ENCODE data around the gene NEB. TPM values are rescaled to one million over a fixed set of nuclear protein-coding genes. Genes with fewer than 3 reads are reported as not detected.

Gene NEB
- total and polyA plus RNA-seq, 2 donors (not counting 1 experiment from before 2014, with no cell fraction given) = 3.6 to 4.6 TPM

GRCh38 chr2:151776367-151776766 lies 42.1 kb upstream of the NEB start:
- CTCF ChIA-PET = interaction anchor here (1.2 to 2.5 kb wide), 2 partner anchors 11 to 30 kb away, joined by 3 to 9 read pairs; no protein-coding TSS in a partner anchor
- H3K4me1 Mint-ChIP-seq = peaks cover 52% of the 10 kb centered on the region

More at GRCh38 chr2:151776367-151776766, 42.1 kb upstream of the NEB start:
- Mint-ChIP-seq H3K27me3 (no peaks in the 10 kb centered on the region), H3K9me3 (ENCODE audit: insufficient read depth) (no peaks in the 10 kb centered on the region), H3K27ac (peak overlapping the region; percentile 93), H3K4me3 (no peak overlapping the region)
- Histone ChIP-seq H3K9ac (ENCODE audit: low read length) (no peak overlapping the region), H3K4me1 (ENCODE audit: control insufficient read depth in 2 of 2, insufficient read depth in 2 of 2, low read length in 2 of 2) (peaks cover 32 to 35% of the 10 kb centered on the region in 2 donors), H3K27me3 (replicated peaks in 1 of 4; ENCODE audit: control extremely low read depth in 1 of 4, control insufficient read depth in 3 of 4, insufficient read depth in 4 of 4, low read length in 3 of 4) (no peaks in the 10 kb centered on the region), H3K4me2 (replicated peaks; ENCODE audit: low read depth, low read length, poor library complexity, severe bottlenecking) (no peak overlapping the region), H3K9me3 (ENCODE audit: control extremely low read depth in 1 of 3, control insufficient read depth in 2 of 3, insufficient read depth in 1 of 3, low read length in 2 of 3) (peaks cover 0 to 9% (median 3%) of the 10 kb centered on the region in 3 donors), H3K4me3 (ENCODE audit: control extremely low read depth in 1 of 5, extremely low read depth in 1 of 5, insufficient read depth in 1 of 5, low read depth in 2 of 5, low read length in 4 of 5) (no peak overlapping the region), H3K36me3 (replicated peaks in 1 of 2; ENCODE audit: control extremely low read depth in 1 of 2, control insufficient read depth in 1 of 2, extremely low read depth in 1 of 2, insufficient read depth in 2 of 2, low read length in 1 of 2) (peaks cover 0 to 3% of the 10 kb centered on the region in 2 experiments), H2AFZ (ENCODE audit: insufficient read depth, low read depth, low read length, poor library complexity, severe bottlenecking) (no peak overlapping the region), H4K20me1 (ENCODE audit: control insufficient read depth, insufficient read depth, low read length, poor library complexity, severe bottlenecking) (no peaks in the 10 kb centered on the region), H3K27ac (ENCODE audit: low read length in 2 of 2) (peak overlapping the region in 1 of 2 donors; percentile 70), H3K79me2 (ENCODE audit: control insufficient read depth, insufficient read depth, low read length) (no peaks in the 10 kb centered on the region)
- intact Hi-C loops (cut with micrococcal nuclease) = loop anchor here (10.0 kb wide), 1 partner anchor 398 kb away; the partner anchor contains the start of gene STAM2
- DNase-seq (no peak), ATAC-seq (ENCODE audit: low read depth) (no peak)
- TF ChIP-seq EZH2 (IDR thresholded peaks at IDR 0.05; ENCODE audit: borderline replicate concordance, insufficient read depth, low read depth, low read length, poor library complexity, severe bottlenecking) (no peak), CTCF (IDR thresholded peaks at IDR 0.05) (no peak)
- WGBS (ENCODE audit: insufficient coverage) = no CpG with 5 or more reads among the region's 1 CpG
- POLR2A ChIA-PET = no interaction called here
